Measurements from ENCODE around the gene ZDHHC21.

GRCh38 chr9:14584571-14584970, 108.7 kb downstream of the ZDHHC21 start:
- TF ChIP-seq EZH2 (IDR thresholded peaks at IDR 0.05; ENCODE audit: insufficient read depth, poor library complexity, severe bottlenecking) (no peak), EZH2phosphoT487 (IDR thresholded peaks at IDR 0.05; ENCODE audit: insufficient read depth, low read depth) (no peak)
